Kasumi-1 (cell line): ENCODE measurements around the gene SP140L.
"Not testable (repeated sequence)": the region's sequence is repeated elsewhere in the genome, so short reads cannot be mapped to it uniquely, and the experiment has no call there.

Experiments
- DNase-seq, 2 experiments: peaks; one replicate each; lab custom pipeline; 2025; lab: John Stamatoyannopoulos, UW

SP140L gene

GRCh38 chr2:230326453-230327417 is at the start of gene SP140L:
TSS of gene SP140L (plus strand) at chr2:230327193. CDS start at chr2:230327270, 77 bp downstream.
- DNase-seq, result peak; percentile 49 to 57

- no peak for DNase-seq
Observed at GRCh38 chr2:230282936-230283335, 44.1 kb upstream of the SP140L start.

GRCh38 chr2:230286048-230286447 is 40.9 kb upstream of the SP140L start:
- DNase-seq, result no peak

- DNase-seq, result peak; percentile 14 to 25
Observed at GRCh38 chr2:230289311-230289710, 37.7 kb upstream of the SP140L start.

- DNase-seq, result no peak
Observed at GRCh38 chr2:230295192-230295591, 31.8 kb upstream of the SP140L start.

GRCh38 chr2:230296917-230297316 is 30.1 kb upstream of the SP140L start:
- DNase-seq, result no peak

GRCh38 chr2:230299618-230300017 is 27.4 kb upstream of the SP140L start:
- DNase-seq, result no peak

GRCh38 chr2:230305416-230306275 is 21.3 kb upstream of the SP140L start:
- DNase-seq, result no peak

- no peak for DNase-seq
Observed at GRCh38 chr2:230306474-230306873, 20.5 kb upstream of the SP140L start.

- DNase-seq, result no peak
Observed at GRCh38 chr2:230307485-230307884, 19.5 kb upstream of the SP140L start.

GRCh38 chr2:230308402-230309000 is 18.5 kb upstream of the SP140L start:
- DNase-seq, result no peak

- DNase-seq, result not testable (repeated sequence)
Observed at GRCh38 chr2:230310792-230311191, 16.2 kb upstream of the SP140L start.

- DNase-seq, result not testable (repeated sequence)
Observed at GRCh38 chr2:230311634-230312033, 15.4 kb upstream of the SP140L start.

- no peak for DNase-seq
Observed at GRCh38 chr2:230312638-230313037, 14.4 kb upstream of the SP140L start.

- no peak for DNase-seq
Observed at GRCh38 chr2:230317366-230317765, 9.6 kb upstream of the SP140L start.

GRCh38 chr2:230318190-230319121 is 8.5 kb upstream of the SP140L start:
- DNase-seq, result no peak

- no peak for DNase-seq
Observed at GRCh38 chr2:230319211-230319862, 7.7 kb upstream of the SP140L start.

GRCh38 chr2:230321031-230321430 is 6.0 kb upstream of the SP140L start:
- DNase-seq, result no peak

- DNase-seq, result no peak
Observed at GRCh38 chr2:230322561-230323384, 4.2 kb upstream of the SP140L start.
